Endothelial cell of umbilical vein (primary cell): ENCODE measurements around the gene CLIP4.

Experiments
- CTCF ChIP-seq, 2 donors: IDR thresholded peaks; 1 replicate in 1 of 2; 2 replicates in 1 of 2; pipeline ENCODE4 v1.5.1; 2011; ENCODE audit warnings: low read length in 2 of 2, mild to moderate bottlenecking in 2 of 2, moderate library complexity in 2 of 2, control low read depth in 1 of 2, inconsistent platforms in 1 of 2, low read depth in 1 of 2; ENCODE audit not compliant: insufficient read depth in 1 of 2; ENCODE audit errors: extremely low read depth in 1 of 2
- POLR2A ChIP-seq: IDR thresholded peaks from 2 replicates; pipeline ENCODE4 v1.6.1; 2012; ENCODE audit warnings: low read depth, mild to moderate bottlenecking, control low read depth, low read length

DNA sequence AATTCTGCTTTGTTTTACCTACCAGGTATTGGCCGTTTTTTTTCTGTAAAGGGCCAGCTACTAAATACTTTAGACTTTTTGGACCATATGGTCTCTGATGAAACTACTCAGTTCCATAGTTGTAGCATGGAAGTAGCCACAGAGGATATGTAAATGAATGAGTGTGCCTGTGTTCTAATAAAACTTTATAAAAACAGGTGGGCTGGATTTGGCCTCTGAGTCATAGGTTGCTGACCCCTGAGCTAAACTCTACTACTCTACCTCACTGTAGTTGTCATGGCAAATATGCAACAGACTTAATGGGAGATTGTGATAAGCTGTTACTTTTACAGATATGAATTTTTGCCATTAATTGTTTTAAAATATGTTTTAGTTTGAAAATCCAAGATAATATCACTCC lies 19.7 kb downstream of the CLIP4 start:
- no peak for TF ChIP-seq CTCF (IDR thresholded peaks at IDR 0.05; ENCODE audit: extremely low read depth in 1 of 2, insufficient read depth in 1 of 2, low read depth in 1 of 2, low read length in 2 of 2)
- TF ChIP-seq POLR2A = no peak
